HG02610 (cell line): Measurements from ENCODE around the gene GLO1.
"Not testable (repeated sequence)": the region's sequence is repeated elsewhere in the genome, so short reads cannot be mapped to it uniquely, and the experiment has no call there.

Experiments used
- ATAC-seq: cut with Tn5 transposase; IDR thresholded peaks from one replicate; pipeline ENCODE4 v1.9.1; 2021; ENCODE audit warnings: mild to moderate bottlenecking, moderate library complexity; ENCODE audit not compliant: unreplicated experiment

The GLO1 gene

GRCh38 chr6:38708496-38708895, 5.6 kb upstream of the GLO1 start:
- ATAC-seq, result no peak

GRCh38 chr6:38705924-38706323, 3.0 kb upstream of the GLO1 start:
- ATAC-seq, result no peak

DNA sequence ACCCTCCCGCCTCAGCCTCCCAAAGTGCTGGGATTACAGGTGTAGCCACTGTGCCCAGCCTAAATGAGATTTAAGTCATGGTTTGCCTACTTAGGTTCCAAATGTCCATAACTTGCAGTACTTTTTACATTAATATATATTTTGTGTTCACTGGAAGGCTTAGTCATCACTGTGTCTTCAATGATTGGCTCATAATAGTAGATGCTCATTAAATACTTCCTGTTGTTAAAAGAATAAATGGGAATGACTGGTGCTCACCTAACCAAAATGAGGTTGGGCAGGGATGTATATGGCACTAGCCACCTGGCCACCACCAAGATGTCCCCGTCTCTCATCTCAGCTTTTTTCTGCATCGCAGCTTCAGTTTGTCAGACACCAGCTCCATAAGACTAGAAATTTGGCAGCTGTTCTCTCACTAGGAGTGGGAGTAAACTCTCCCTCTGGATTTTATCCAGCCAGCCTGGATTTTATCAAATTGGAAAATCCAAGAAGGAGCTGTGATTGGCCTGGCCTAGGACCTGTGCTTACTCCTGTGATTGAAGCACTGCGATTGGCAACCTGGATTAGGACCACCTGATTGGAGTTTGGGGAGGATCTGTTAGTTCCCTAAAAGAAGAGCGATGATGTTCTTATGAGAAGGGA, 1.1 kb upstream of the GLO1 start:
- ATAC-seq, result no peak

DNA sequence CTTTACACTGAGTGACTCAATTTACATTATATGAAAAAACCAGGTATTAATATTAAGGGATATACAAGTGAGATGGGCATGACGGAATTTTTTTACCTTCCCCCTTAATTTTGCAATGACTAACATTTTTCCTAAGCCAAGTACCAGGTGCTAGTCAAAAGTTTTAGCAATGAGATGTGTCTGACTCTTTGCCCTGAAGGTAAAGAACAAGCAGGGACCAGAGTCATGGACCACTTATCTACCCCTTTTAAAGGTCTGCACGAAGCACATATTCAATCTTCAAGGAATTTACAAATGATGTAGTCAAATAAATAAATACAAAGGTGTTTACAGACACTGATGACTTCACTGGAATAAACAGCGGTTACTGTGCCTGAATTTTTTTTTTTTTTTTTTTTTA, 1.4 kb downstream of the GLO1 start:
- ATAC-seq, result no peak

DNA sequence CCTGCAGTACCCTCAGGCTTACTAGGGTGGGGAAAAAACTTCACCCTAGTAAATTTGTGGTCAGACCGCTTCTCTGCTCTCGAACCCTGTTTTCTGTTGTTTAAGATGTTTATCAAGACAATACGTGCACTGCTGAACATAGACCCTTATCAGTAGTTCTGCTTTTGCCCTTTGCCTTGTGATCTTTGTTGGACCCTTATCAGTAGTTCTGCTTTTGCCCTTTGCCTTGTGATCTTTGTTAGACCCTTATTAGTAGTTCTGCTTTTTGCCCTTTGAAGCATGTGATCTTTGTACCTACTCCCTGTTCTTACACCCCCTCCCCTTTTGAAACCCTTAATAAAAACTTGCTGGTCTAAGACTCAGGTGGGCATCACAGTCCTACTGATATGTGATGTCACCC, 3.2 kb downstream of the GLO1 start:
- not testable (repeated sequence) for ATAC-seq

GRCh38 chr6:38697846-38698245, 5.1 kb downstream of the GLO1 start:
- no peak for ATAC-seq

GRCh38 chr6:38696345-38696744, 6.6 kb downstream of the GLO1 start:
- ATAC-seq, result no peak

GRCh38 chr6:38695933-38696332, 7.0 kb downstream of the GLO1 start:
- no peak for ATAC-seq

DNA sequence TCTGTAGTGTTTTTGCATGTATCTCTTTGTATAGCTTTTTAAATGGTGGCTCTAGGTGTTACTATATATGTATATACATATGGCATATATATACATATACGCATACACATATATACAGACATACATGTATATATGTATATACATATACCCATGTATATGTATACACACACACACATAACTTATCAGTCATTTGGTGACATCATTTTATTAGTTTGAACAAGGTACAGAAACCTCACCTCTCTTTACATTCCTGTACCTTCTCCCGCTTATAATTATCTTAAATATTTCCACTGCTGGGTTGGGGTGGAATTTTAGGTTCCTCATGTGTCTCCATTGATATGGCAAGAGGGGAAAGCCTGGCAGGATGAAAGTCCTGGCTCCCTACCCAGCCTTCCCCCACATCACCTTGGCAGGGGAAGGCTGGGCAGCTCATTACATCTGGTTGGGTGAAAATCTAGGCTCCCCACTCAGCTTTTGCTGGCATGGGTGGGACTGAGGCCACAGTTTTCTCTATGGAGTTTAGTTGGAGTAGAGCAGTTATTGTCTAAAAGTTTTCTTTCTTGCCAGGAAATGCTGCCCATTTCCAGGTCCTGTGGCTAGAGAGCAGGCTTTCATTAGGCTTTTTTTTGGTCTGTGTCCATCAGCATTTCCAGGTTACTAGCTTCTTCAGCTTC, 7.6 kb downstream of the GLO1 start:
- ATAC-seq, result no peak

DNA sequence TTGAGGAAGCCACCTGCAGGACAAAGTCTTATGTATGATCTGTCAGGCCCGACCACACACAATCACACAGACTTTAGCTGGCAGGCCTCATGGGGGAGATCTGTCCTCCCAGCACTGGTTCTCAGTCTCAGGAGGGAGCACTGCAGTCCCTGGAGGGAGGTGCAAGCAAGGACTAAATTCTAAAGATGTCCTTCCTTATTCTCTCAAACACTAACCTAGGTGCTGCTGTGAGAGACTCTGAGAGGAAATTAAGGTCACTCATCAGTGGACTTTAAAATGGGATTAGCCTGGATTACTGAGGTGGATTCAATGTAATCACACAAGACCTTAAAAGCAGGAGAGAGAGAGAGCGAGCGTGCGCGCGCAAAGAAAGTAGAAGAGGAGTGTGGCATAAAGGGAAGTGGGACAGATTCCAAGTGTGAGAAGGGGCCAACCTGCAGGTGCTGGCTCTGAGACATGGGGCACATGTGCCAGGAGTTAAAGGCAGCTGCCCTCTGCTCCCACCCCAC, 14.3 kb downstream of the GLO1 start:
- ATAC-seq, result peak; percentile 79

DNA sequence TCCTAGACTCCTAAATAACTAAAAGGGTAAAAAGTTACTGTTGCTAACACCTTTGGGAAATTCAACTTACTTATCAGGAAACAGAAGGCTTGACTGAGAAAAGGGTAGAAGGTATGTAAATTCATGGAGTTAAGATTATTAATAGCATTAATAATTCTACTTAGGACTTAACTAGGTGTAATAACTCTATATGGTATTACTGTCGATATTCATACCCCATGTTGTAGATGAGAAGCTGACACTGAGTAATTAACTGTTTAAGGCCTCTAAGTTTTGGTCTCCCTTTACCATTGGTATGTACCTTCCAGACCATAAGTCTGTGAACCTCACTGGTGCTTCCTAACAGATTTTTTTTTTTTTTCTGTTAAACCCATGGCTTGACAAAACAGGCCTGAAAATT, 15.4 kb downstream of the GLO1 start:
- no peak for ATAC-seq

- ATAC-seq, result no peak
Measured at GRCh38 chr6:38687043-38687353, 15.9 kb downstream of the GLO1 start.

DNA sequence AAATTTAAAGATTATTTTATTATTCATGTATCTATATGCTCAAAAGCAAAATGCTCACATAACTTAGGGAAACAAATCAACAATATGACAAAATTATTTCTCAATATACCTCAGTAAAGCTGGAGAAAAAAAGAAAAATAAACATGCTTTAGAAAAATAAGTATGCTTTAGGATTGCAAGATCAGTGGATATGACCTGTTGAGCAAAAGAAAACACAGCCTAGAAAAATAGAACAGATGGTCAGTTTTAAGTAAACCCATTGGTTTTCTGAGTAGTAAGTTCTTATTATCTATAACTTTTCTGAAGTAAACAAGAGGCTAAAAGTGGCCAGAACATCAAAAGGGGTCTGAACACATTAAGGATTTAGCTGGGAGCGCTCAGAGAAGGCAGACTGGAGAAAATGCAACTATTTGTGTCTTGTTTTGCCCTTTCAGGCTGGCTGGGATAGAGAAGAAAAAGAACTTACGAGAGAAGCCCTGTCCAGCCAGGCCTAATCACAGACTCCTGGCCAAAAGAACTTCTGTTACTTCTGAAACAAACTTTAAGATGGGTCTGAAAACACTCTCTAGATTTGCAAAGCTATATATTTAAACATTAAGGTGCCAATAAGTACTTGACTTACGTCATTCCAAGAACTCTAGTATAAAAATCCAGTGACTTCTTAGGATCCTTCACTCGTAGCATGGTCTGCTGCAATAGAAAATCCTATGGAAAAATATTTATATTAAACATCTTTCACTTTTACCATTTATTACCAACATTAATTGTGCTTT, 16.5 kb downstream of the GLO1 start:
- no peak for ATAC-seq

DNA sequence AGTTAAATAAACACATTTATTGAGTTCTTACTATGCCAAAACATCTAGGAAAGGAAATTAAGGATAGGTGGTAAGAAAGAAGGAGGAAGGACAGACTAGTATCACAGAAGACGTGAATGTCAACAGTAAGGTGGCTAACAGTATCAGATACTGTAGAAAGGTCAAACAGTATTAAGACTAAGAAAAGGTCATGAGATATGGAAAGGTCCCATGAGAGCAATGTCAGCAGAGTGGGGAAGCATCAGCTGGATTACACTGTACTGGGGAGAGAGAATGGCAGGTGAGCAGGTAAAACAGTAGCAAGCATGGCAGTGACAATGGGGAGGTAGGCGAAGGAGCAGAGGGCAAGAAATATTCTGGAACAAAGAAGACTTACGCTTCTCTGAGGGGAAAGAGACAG, 18.0 kb downstream of the GLO1 start:
- no peak for ATAC-seq

DNA sequence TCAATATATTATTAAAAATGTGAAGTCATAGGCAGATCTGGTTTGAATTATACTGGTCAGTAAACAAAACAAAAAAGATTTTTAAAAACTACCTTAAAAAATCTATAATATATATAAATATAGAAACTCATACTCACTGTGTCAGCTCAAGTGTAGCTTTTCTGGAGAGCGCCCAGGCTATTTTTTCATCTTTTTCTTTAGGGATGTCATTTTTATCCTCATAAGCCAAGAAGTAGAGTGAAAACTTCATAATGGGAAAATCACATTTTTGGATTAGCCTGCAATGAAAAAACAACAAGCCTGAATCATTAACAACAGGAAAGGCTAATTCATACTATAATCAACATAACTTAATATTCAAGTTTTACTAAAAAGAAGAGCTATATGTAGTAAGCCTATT, 18.7 kb downstream of the GLO1 start:
- no peak for ATAC-seq

GRCh38 chr6:38681850-38682249, 21.1 kb downstream of the GLO1 start:
- no peak for ATAC-seq

DNA sequence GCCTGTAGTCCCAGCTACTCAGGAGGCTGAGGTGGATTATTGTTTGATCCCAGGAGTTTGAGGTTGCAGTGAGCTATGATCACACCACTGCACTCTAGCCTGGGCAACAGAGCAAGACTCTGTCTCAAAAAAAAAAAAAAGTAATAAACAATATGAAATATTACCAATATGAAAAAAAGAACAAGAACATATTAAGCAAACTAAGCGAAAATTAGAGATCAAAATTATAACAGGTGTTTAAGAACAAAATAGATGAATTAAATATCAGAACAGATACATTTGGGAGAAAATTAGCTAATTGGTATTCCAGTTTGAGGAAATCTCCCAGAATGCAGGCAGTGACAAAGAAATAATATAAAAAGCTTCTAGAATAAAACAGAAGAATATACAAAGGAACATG, 23.3 kb downstream of the GLO1 start:
- no peak for ATAC-seq

- ATAC-seq, result no peak
Measured at GRCh38 chr6:38678178-38678760, 24.7 kb downstream of the GLO1 start.

DNA sequence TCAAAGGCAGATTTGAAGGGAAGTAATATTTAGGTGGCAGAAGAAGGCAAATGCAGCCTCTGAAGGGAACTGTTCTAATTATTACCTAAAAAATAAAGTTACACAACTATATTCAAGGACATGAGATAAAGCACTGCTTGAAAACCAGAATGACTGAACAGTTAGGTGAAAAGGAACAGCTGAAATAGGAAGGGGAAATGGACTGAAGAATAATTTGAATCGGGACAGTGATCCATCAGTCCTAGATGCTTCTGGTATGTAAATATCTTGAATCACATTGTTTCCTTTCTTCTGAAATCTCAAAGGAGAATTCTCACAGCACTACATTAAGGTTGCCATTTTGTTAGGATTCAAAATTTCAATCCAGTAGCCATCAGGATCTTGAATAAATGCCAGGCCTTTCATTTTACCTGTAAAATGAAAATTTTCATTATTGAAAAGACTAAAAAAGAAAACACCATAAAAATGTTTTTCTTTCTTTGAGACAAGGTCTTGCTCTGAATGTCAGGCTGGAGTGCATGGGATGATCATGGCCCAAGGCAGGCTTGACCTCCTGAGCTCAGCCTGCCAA, 25.9 kb downstream of the GLO1 start:
- no peak for ATAC-seq

- no peak for ATAC-seq
Measured at GRCh38 chr6:38676236-38676973, 26.5 kb downstream of the GLO1 start.
